MCF 10A (cell line): Measurements from ENCODE around the gene DMRT2. TPM values are rescaled to one million over a fixed set of nuclear protein-coding genes. Genes with fewer than 3 reads are reported as not detected.
A peak's percentile ranks its signal among the peaks of the same experiment; 100 is the strongest.

Source experiments
- BruUV-seq: library from RNA; stranded (reverse); fragments of 400-500 nt; replicated peaks from 2 replicates; lab custom pipeline; 2021; lab: Mats Ljungman, UMichigan
- CTCF ChIA-PET: fragments of 300-600 bp; sonication (Branson Sonifier 250); formaldehyde crosslinking; extraction: SDS; loops from one replicate; lab custom pipeline; 2021; ENCODE audit warnings: antibody characterized with exemption, inconsistent platforms; lab: Yijun Ruan, JAX
- POLR2A ChIA-PET: fragments of 300-600, 350-650 bp; sonication (Branson Sonifier 250); formaldehyde crosslinking; extraction: SDS; loops from one replicate; lab custom pipeline; 2020; ENCODE audit warnings: antibody characterized with exemption, inconsistent platforms; lab: Yijun Ruan, JAX
- DNase-seq: peaks from one replicate; pipeline ENCODE4 v3.0.0-alpha.2; 2018; ENCODE audit not compliant: unreplicated experiment
- H3K27ac Mint-ChIP-seq: one replicate; pipeline ENCODE4 v1.8.0; 2022; ENCODE audit warnings: mild to moderate bottlenecking, low read depth, mixed read lengths; ENCODE audit not compliant: unreplicated experiment
- H3K27me3 Mint-ChIP-seq: one replicate; pipeline ENCODE4 v1.8.0; 2022; ENCODE audit warnings: mixed read lengths; ENCODE audit not compliant: insufficient read depth, unreplicated experiment
- H3K36me3 Mint-ChIP-seq: one replicate; pipeline ENCODE4 v1.8.0; 2022; ENCODE audit warnings: mild to moderate bottlenecking, moderate library complexity, mixed read lengths; ENCODE audit not compliant: insufficient read depth, unreplicated experiment
- H3K4me1 Mint-ChIP-seq: one replicate; pipeline ENCODE4 v1.8.0; 2022; ENCODE audit warnings: mixed read lengths; ENCODE audit not compliant: insufficient read depth, unreplicated experiment
- H3K4me3 Mint-ChIP-seq: one replicate; pipeline ENCODE4 v1.8.0; 2022; ENCODE audit warnings: mild to moderate bottlenecking, moderate library complexity, mixed read lengths; ENCODE audit not compliant: unreplicated experiment
- H3K9me3 Mint-ChIP-seq: one replicate; pipeline ENCODE4 v1.8.0; 2022; ENCODE audit warnings: mixed read lengths; ENCODE audit not compliant: unreplicated experiment
- intact Hi-C: fragments of 100-400 bp; cut with micrococcal nuclease; formaldehyde crosslinking; loops from 2 replicates; pipeline ENCODE4 v1.14.1; 2022
- total RNA-seq: library from RNA; stranded (reverse); gene quantifications from 2 replicates; pipeline ENCODE4 v1.2.3, GENCODE V29; 2022
- TF ChIP-seq, protein P1 (sequence below): fragments of 200-600 bp; IDR thresholded peaks from one replicate; pipeline ENCODE4 v1.8.0; 2022; ENCODE audit warnings: antibody characterized with exemption, mild to moderate bottlenecking; ENCODE audit not compliant: unreplicated experiment

DMRT2 gene
- total RNA-seq, 1 experiment from 2014 or later: not detected

DNA sequence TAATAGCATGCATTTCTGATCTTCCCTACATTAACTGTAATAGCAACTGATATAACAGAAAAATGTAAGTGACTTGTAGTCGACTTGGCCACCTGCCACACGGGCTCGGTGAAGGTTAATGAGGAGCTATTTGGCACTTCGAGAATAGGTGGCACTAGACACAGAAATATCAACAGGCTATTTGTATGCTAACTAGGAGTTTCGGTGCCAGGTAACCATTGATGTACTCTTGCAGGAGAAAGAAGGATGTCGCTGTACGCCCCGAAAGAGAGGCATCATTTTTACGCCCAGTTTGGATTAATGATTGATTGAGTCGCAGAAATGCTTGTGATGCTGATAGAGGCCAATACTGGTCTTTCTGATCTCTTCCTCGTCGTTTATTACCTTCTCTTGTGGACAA lies 516 bp upstream of the DMRT2 start:
- CTCF ChIA-PET: interaction anchor here (0.6 kb wide), 2 partner anchors 16 to 153 kb away, joined by 3 read pairs; no protein-coding TSS in a partner anchor
- POLR2A ChIA-PET: no interaction called here
- intact Hi-C loops: no loop called here
- H3K27ac Mint-ChIP-seq: no peak overlapping the region
- TF ChIP-seq, protein P1, sequence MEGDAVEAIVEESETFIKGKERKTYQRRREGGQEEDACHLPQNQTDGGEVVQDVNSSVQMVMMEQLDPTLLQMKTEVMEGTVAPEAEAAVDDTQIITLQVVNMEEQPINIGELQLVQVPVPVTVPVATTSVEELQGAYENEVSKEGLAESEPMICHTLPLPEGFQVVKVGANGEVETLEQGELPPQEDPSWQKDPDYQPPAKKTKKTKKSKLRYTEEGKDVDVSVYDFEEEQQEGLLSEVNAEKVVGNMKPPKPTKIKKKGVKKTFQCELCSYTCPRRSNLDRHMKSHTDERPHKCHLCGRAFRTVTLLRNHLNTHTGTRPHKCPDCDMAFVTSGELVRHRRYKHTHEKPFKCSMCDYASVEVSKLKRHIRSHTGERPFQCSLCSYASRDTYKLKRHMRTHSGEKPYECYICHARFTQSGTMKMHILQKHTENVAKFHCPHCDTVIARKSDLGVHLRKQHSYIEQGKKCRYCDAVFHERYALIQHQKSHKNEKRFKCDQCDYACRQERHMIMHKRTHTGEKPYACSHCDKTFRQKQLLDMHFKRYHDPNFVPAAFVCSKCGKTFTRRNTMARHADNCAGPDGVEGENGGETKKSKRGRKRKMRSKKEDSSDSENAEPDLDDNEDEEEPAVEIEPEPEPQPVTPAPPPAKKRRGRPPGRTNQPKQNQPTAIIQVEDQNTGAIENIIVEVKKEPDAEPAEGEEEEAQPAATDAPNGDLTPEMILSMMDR: no peak
- no TSS peak for BruUV-seq
- no peaks in the 10 kb centered on the region for H3K36me3 Mint-ChIP-seq
- peaks cover 11% of the 10 kb centered on the region for H3K4me1 Mint-ChIP-seq
- DNase-seq: no peak
- H3K27me3 Mint-ChIP-seq: no peaks in the 10 kb centered on the region
- H3K4me3 Mint-ChIP-seq: peak overlapping the region; percentile 48
- H3K9me3 Mint-ChIP-seq: no peaks in the 10 kb centered on the region

DNA sequence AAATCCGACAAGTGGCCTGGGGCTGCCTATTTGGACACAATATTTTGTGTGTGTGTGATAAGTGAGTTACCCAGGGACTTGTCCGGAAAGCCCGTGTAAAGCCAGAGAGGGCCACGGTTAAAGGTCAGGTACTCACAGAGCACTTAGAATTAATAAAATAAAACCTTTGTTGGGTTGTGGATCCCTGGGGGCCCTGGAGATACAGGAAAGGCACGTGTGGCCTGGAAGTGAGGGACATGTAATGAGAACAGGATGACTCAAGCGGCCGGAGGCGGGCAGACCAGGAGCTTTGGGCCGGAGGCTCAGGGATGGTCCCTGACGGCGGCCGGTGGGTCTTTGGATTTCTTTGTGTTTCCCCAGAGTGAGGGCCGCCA lies 1.0 kb downstream of the DMRT2 start:
- Mint-ChIP-seq H3K4me3 (no peak overlapping the region), H3K4me1 (peaks cover 11% of the 10 kb centered on the region), H3K9me3 (no peaks in the 10 kb centered on the region), H3K27ac (no peak overlapping the region), H3K36me3 (no peaks in the 10 kb centered on the region), H3K27me3 (no peaks in the 10 kb centered on the region)
- ChIA-PET CTCF (no interaction called here), POLR2A (interaction anchor here (0.5 kb wide), 1 partner anchor 249 kb away, joined by 3 read pairs; no protein-coding TSS in a partner anchor)
- BruUV-seq: no TSS peak
- intact Hi-C loops: no loop called here
- TF ChIP-seq, protein P1: no peak
- no peak for DNase-seq

DNA sequence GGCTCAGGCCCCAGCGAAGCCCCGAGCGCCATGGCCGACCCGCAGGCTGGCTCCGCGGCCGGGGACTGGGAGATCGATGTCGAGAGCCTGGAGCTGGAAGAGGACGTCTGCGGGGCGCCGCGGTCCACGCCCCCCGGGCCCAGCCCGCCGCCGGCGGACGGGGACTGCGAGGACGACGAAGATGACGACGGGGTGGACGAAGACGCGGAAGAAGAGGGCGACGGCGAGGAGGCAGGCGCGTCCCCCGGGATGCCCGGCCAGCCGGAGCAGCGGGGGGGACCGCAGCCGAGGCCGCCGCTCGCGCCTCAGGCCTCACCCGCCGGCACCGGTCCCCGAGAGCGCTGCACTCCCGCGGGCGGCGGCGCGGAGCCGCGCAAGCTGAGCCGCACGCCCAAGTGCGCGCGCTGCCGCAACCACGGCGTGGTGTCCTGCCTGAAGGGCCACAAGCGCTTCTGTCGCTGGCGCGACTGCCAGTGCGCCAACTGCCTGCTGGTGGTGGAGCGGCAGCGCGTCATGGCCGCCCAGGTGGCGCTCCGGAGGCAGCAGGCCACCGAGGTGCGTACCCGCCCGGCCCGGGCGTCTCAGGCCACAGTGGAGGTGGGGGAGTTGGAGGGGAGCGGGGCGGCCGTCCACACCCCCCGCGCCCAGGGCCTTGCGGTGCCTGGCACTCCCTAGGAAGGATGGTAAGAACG lies 1.6 kb downstream of the DMRT2 start:
- no peaks in the 10 kb centered on the region for H3K36me3 Mint-ChIP-seq
- no peaks in the 10 kb centered on the region for H3K9me3 Mint-ChIP-seq
- TF ChIP-seq, protein P1: no peak
- no TSS peak for BruUV-seq
- CTCF ChIA-PET: no interaction called here
- POLR2A ChIA-PET: no interaction called here
- H3K4me3 Mint-ChIP-seq: no peak overlapping the region
- intact Hi-C loops: no loop called here
- H3K4me1 Mint-ChIP-seq: peaks cover 11% of the 10 kb centered on the region
- no peak for DNase-seq
- H3K27ac Mint-ChIP-seq: no peak overlapping the region
- H3K27me3 Mint-ChIP-seq: no peaks in the 10 kb centered on the region

DNA sequence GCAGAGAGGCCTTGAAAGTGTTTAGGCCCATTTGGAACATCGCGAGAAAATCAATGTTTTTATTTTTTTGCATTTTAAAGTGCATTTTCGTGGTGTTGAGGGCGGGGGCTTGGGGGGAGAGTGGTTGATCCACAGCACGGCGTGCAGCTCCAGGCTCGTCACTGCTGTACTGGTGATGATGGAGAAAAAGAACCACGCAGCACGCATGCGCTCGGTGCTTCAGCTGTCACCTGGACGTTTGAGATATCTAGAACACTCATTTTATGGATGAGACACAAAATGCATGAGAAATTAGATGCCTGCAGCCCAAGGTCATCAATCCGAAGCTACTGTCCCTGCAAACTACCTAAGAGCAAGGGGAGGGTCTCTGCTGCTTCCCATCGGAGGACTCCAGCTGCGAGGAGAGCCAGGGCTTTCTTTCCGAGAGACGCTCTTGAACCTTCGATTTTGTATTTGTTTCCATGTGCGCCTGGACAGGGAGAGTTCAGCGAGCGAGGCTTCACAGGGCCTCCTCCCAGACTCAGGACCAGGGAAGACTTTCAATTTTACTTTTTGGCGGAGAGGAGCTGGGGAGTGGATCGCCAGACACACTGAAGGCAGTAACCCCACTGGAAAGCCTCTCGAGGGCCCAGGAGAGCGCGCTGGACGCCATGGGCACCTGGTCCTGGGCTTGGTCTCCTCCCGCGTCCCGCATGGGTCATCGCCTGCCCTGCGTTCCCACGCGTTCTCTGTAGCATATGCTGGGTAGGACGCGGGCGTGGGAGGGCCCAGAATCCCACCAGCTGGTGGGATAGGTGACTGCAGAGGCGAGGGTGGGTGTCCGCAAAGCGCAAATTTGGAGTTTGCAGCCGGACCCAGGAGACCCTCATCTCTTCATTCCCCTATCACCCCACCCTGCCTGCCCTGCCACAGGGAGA lies 2.5 kb downstream of the DMRT2 start:
- ChIA-PET CTCF (interaction anchor here (1.8 kb wide), 1 partner anchor 43 kb away, joined by 4 read pairs; no protein-coding TSS in a partner anchor), POLR2A (interaction anchor here (0.7 kb wide), 1 partner anchor 191 kb away, joined by 3 read pairs; no protein-coding TSS in a partner anchor)
- H3K27me3 Mint-ChIP-seq: no peaks in the 10 kb centered on the region
- H3K9me3 Mint-ChIP-seq: no peaks in the 10 kb centered on the region
- BruUV-seq: no TSS peak
- TF ChIP-seq, protein P1: no peak
- no peak overlapping the region for H3K27ac Mint-ChIP-seq
- intact Hi-C loops: no loop called here
- H3K36me3 Mint-ChIP-seq: no peaks in the 10 kb centered on the region
- DNase-seq: no peak
- peaks cover 5% of the 10 kb centered on the region for H3K4me1 Mint-ChIP-seq
- H3K4me3 Mint-ChIP-seq: no peak overlapping the region
